Bronchial epithelial cell (primary cell): ENCODE data around the gene PRDM12. TPM values are rescaled to one million over a fixed set of nuclear protein-coding genes. Genes with fewer than 3 reads are reported as not detected.
A peak's percentile ranks its signal among the peaks of the same experiment; 100 is the strongest.

Experiments used
- DNase-seq: peaks from one replicate; pipeline ENCODE4 v3.0.0-alpha.2; 2010; ENCODE audit warnings: low read depth
- FAIRE-seq: peaks from 2 replicates; lab custom pipeline; 2011; peaks lifted over from hg19 to GRCh38; lab: Jason Lieb, UNC
- H3K27me3 ChIP-seq: 2 replicates; pipeline ENCODE4 v1.5.1; 2011; ENCODE audit warnings: low read length; ENCODE audit not compliant: control insufficient read depth, insufficient read depth
- H3K36me3 ChIP-seq: 2 replicates; pipeline ENCODE4 v1.5.1; 2011; ENCODE audit warnings: low read length; ENCODE audit not compliant: control insufficient read depth, insufficient read depth
- H3K4me3 ChIP-seq: 2 replicates; pipeline ENCODE4 v1.5.1; 2011; ENCODE audit warnings: mild to moderate bottlenecking, low read depth, low read length, control low read depth
- CTCF ChIP-seq: IDR thresholded peaks from 2 replicates; pipeline ENCODE4 v1.5.1; 2011; ENCODE audit warnings: mild to moderate bottlenecking, moderate library complexity, low read length, control low read depth, inconsistent platforms; ENCODE audit not compliant: insufficient read depth, severe bottlenecking
- total RNA-seq: library from RNA; depleted of rRNA; stranded (reverse); fragments of >200 nt; gene quantifications from 2 replicates; pipeline ENCODE4 v1.2.1, GENCODE V29; 2014

The PRDM12 gene
- total RNA-seq, 1 donor from 2014 or later = not detected

- FAIRE-seq = no peak
- DNase-seq = no peak
- Histone ChIP-seq H3K27me3 (no peaks in the 10 kb centered on the region), H3K4me3 (no peak overlapping the region), H3K36me3 (no peaks in the 10 kb centered on the region)
- no peak for TF ChIP-seq CTCF
Measured at GRCh38 chr9:130710822-130711352, 46.5 kb downstream of the PRDM12 start.

GRCh38 chr9:130711469-130711868 lies 47.1 kb downstream of the PRDM12 start:
- FAIRE-seq (no peak), DNase-seq (no peak)
- Histone ChIP-seq H3K27me3 (no peaks in the 10 kb centered on the region), H3K4me3 (no peak overlapping the region), H3K36me3 (no peaks in the 10 kb centered on the region)
- no peak for TF ChIP-seq CTCF

- Histone ChIP-seq H3K27me3 (no peaks in the 10 kb centered on the region), H3K4me3 (peak overlapping the region; percentile 97), H3K36me3 (no peaks in the 10 kb centered on the region)
- DNase-seq (peak; percentile 93), FAIRE-seq (no peak)
- no peak for TF ChIP-seq CTCF
Measured at GRCh38 chr9:130712564-130713285, 48.3 kb downstream of the PRDM12 start.

- H3K4me3 ChIP-seq = peak overlapping the region; percentile 97
- FAIRE-seq = no peak
- no peak for TF ChIP-seq CTCF
Measured at GRCh38 chr9:130713286-130713960, 49.0 kb downstream of the PRDM12 start.

GRCh38 chr9:130714586-130715110 lies 50.3 kb downstream of the PRDM12 start:
- Histone ChIP-seq H3K36me3 (no peaks in the 10 kb centered on the region), H3K4me3 (peak overlapping the region; percentile 97), H3K27me3 (no peaks in the 10 kb centered on the region)
- FAIRE-seq = no peak
- TF ChIP-seq CTCF = no peak
- no peak for DNase-seq

More at GRCh38 chr9:130713286-130713960, 49.0 kb downstream of the PRDM12 start:
- Histone ChIP-seq H3K27me3 (no peaks in the 10 kb centered on the region), H3K36me3 (no peaks in the 10 kb centered on the region)
- DNase-seq = no peak
